HG02588 (cell line): ENCODE measurements around the gene SPATA24.
"Not testable (repeated sequence)": the region's sequence is repeated elsewhere in the genome, so short reads cannot be mapped to it uniquely, and the experiment has no call there.

ENCODE experiments used
- ATAC-seq: cut with Tn5 transposase; IDR thresholded peaks from one replicate; pipeline ENCODE4 v1.9.1; 2021; ENCODE audit warnings: mild to moderate bottlenecking, moderate library complexity; ENCODE audit not compliant: unreplicated experiment

The SPATA24 gene

GRCh38 chr5:139417214-139417613 is 13.3 kb upstream of the SPATA24 start:
- no peak for ATAC-seq

GRCh38 chr5:139416651-139417050 is 12.8 kb upstream of the SPATA24 start:
- no peak for ATAC-seq

GRCh38 chr5:139415869-139416268 is 12.0 kb upstream of the SPATA24 start:
- ATAC-seq, result no peak

GRCh38 chr5:139415221-139415861 is 11.5 kb upstream of the SPATA24 start:
- ATAC-seq, result no peak

- no peak for ATAC-seq
Measured at GRCh38 chr5:139414581-139415130, 10.8 kb upstream of the SPATA24 start.

- no peak for ATAC-seq
Measured at GRCh38 chr5:139413963-139414362, 10.1 kb upstream of the SPATA24 start.

GRCh38 chr5:139413153-139413552 is 9.3 kb upstream of the SPATA24 start:
- ATAC-seq, result no peak

GRCh38 chr5:139410993-139411828 is 7.3 kb upstream of the SPATA24 start:
- ATAC-seq, result no peak

GRCh38 chr5:139410121-139410992 is 6.5 kb upstream of the SPATA24 start:
- no peak for ATAC-seq

- not testable (repeated sequence) for ATAC-seq
Measured at GRCh38 chr5:139409116-139409515, 5.2 kb upstream of the SPATA24 start.

GRCh38 chr5:139408191-139408590 is 4.3 kb upstream of the SPATA24 start:
- no peak for ATAC-seq

GRCh38 chr5:139407517-139407916 is 3.6 kb upstream of the SPATA24 start:
- ATAC-seq, result no peak

- ATAC-seq, result no peak
Measured at GRCh38 chr5:139406963-139407362, 3.1 kb upstream of the SPATA24 start.

- ATAC-seq, result no peak
Measured at GRCh38 chr5:139404484-139404840, 573 bp upstream of the SPATA24 start.

- ATAC-seq, result no peak
Measured at GRCh38 chr5:139403418-139403786, 487 bp downstream of the SPATA24 start.

- ATAC-seq, result no peak
Measured at GRCh38 chr5:139402561-139403158, 1.2 kb downstream of the SPATA24 start.

GRCh38 chr5:139401546-139401945 is 2.3 kb downstream of the SPATA24 start:
- no peak for ATAC-seq

- peak; percentile 31 for ATAC-seq
Measured at GRCh38 chr5:139399501-139400121, 4.3 kb downstream of the SPATA24 start.

GRCh38 chr5:139397921-139398320 is 6.0 kb downstream of the SPATA24 start:
- ATAC-seq, result no peak

- no peak for ATAC-seq
Measured at GRCh38 chr5:139396691-139397090, 7.2 kb downstream of the SPATA24 start.
